HG03159 (cell line): ENCODE data around the gene ZYG11B.
"Not testable (repeated sequence)": the region's sequence is repeated elsewhere in the genome, so short reads cannot be mapped to it uniquely, and the experiment has no call there.

Experiments used
- ATAC-seq: cut with Tn5 transposase; IDR thresholded peaks from one replicate; pipeline ENCODE4 v1.9.1; 2021; ENCODE audit warnings: mild to moderate bottlenecking, moderate library complexity; ENCODE audit not compliant: unreplicated experiment

ZYG11B gene

GRCh38 chr1:52751589-52752483 is 25.6 kb downstream of the ZYG11B start:
- ATAC-seq = no peak

GRCh38 chr1:52752484-52752826 is 26.2 kb downstream of the ZYG11B start:
- no peak for ATAC-seq

- no peak for ATAC-seq
Observed at GRCh38 chr1:52753169-52753568, 26.9 kb downstream of the ZYG11B start.

DNA sequence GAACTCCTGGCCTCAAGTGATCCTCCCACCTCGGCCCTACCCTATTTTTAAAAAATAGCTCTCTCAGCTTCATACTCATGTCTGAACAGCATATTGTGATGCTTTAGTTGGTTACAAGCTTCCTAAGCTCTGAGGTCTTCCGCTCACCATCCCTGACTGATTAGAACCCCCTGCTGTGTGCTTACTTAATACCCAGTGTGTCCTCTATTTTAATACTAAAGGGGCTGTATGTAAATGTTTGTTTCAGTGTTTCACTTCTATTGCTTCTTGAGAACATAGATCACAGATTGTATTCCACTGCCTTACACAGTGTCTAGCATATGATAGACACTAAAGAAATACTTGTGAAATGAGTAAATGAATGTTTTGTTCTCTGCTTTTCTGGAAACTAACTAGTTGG is 29.8 kb downstream of the ZYG11B start:
- no peak for ATAC-seq

- ATAC-seq = no peak
Observed at GRCh38 chr1:52759908-52760307, 33.7 kb downstream of the ZYG11B start.

DNA sequence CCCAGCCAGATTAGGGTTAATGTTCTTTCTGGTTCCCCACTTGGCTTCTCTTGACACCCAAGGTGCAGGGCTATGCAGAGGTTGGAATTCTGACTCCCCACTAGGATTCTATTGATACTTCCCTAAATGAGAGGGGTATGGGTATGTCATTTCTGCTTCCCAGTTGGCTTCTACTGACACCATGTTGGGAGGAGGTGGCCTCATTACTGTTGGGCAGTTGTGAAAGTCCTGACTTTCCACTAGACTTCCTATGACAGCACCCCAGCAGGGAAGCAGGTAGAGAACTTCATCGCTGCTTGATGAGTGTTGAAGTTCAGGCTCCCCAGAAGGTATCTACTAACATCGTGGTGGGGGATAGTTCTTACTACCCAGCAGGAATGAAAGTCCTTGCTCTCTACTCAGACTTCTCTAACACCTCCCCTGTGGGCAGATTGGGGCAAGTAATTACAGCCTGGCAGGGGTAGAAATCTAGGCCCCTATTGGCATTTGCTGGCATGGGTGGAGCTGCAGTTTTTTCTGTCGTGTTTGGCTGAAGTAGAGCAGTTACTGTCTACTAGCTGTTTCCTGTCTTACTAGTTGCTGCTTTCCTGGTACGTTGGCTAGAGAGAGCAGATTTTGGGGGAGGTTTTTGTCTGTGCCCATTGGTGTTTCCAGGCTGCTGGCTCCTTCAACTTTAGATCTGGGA is 41.5 kb downstream of the ZYG11B start:
- no peak for ATAC-seq

- no peak for ATAC-seq
Observed at GRCh38 chr1:52769346-52770033, 43.2 kb downstream of the ZYG11B start.

DNA sequence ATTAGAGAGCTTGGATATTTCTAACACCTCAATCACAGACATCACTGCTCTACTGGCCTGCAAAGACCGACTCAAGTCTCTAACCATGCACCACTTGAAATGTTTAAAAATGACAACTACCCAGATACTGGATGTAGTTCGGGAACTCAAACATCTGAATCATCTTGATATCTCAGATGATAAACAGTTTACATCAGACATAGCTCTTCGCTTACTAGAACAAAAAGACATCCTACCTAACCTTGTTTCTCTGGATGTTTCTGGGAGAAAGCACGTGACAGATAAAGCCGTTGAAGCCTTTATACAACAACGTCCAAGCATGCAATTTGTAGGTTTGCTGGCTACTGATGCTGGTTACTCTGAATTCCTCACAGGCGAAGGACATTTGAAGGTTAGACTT is 45.1 kb downstream of the ZYG11B start:
- ATAC-seq = no peak

GRCh38 chr1:52786148-52786547 is 59.9 kb downstream of the ZYG11B start:
- ATAC-seq = no peak

- ATAC-seq = not testable (repeated sequence)
Observed at GRCh38 chr1:52790429-52790828, 64.2 kb downstream of the ZYG11B start.

DNA sequence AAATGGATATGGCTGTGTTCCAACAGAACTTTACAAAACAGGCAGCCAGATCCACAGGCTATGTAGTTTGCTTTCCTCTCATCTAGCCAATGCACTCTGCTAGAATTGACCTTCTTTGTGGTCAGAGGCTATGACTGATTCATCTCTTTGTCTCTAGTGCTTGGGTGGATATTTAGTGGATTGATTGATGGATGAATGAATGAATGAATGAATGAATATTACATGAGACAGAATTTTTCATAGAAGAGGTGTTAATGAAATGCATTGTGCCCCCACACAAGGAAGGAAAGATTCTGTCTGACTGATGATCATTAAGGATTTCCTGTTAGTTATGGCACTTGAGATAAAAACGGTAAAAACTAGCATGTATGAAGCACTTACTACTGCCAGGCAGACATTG is 65.8 kb downstream of the ZYG11B start:
- no peak for ATAC-seq

- ATAC-seq = not testable (repeated sequence)
Observed at GRCh38 chr1:52793717-52794116, 67.5 kb downstream of the ZYG11B start.

DNA sequence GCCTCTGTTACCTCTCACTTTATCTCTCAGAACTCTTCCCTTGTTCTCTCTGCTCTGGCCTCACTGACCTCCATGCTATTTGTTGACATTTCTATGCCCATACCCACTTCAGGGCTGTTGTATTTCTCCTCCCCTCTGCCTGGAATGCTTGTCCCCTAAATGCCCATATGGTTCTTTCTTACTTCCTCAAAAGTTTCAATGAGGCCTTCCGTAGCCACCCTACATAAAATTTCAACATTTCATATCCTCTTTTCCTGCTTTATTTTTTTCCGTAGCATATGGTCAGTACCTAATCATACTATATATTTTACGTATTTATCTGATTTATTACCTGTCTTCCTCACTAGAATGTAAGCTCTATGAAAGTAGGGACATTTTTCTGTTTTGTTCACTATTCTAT is 69.2 kb downstream of the ZYG11B start:
- ATAC-seq = no peak

- ATAC-seq = no peak
Observed at GRCh38 chr1:52798331-52798730, 72.1 kb downstream of the ZYG11B start.

DNA sequence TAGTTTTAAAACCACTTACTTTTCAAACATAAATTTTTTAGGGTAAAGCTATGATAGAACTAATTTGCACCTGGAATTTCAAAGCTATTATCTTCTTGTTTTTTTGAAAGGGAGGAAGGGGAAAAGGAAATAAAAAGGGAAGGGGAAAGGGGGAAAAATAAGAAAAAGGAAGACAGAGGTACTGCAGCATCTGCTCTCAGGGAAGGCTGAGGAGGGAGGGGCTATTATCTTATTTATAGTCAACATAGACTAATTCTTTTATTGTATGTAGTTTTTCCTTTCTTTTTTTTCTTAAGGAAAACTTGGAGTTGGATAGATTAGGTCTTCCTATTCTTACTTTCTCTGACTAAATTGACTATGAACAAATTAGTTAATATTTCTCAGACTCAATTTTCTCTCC is 74.8 kb downstream of the ZYG11B start:
- no peak for ATAC-seq

DNA sequence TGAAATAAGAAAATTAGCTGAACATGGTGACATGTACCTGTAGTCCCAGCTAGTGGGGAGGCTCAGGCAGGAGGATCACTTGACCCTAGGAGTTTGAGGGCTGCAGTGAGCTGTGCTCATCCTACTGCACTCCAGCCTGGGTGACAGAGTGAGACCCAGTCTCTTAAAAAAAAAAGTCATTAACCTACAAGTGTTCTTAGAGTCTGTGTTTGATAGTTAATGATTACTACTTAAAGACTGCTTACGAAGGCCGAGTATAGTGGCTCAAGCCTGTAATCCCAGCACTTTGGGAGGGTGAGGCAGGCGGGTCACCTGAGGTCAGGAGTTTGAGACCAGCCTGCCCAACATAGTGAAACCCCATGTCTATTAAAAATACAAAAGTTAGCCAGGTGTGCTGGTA is 77.8 kb downstream of the ZYG11B start:
- ATAC-seq = not testable (repeated sequence)

DNA sequence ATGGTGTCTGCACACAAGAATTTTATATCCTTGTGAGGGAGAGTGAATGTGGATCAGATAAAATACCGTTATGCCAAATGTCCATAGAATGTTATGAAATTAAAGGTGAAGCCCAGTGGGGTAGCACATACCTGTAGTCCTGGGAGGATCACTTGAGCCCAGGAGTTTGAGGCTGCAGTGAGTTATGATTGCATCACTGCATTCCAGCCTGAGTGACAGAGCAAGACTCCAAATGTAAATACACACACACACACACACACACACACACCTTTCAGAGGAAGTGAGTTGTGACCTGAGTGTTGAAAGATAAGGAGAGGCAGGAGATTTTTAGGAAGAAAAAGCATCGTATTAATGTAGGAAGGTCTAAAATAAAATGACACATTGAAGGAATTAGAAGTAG is 88.2 kb downstream of the ZYG11B start:
- no peak for ATAC-seq

DNA sequence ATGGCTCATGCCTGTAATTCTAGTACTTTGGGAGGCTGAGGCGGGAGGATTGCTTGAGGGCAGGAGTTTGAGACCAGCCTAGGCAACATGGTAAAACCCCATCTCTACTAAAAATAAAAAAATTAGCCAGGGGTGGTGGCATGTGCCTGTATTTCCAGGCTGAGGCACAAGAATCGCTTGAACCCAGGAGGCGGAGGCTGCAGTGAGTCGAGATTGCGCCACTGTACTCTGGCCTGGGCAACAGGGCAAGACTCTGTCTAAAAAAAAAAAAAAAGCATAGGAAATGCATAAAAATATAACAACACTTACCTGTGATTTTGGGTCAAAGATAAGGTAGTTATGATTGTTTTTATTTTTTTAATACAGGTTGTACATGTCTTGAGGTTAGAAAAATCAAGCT is 94.6 kb downstream of the ZYG11B start:
- not testable (repeated sequence) for ATAC-seq

- no peak for ATAC-seq
Observed at GRCh38 chr1:52825868-52826267, 99.6 kb downstream of the ZYG11B start.

- no peak for ATAC-seq
Observed at GRCh38 chr1:52834798-52835197, 108.5 kb downstream of the ZYG11B start.

DNA sequence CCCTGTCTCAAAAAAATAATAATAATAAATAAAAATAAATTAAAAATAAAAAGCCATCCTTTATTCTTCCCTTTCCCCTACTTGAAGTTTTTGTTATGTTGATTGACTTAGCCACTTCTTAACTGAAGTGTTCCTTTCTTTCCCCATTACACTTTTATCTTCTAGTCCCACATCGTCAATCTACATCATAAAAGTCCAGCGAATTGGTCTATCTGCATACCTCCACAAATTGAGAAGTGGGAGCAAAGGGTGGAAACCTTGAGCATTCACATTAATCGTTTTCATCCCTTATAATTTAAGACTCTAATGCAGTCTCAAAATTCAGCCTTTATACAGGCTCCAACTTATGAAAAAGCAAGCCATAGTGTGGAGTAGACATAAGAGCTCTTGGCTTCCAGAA is 109.8 kb downstream of the ZYG11B start:
- ATAC-seq = no peak

- not testable (repeated sequence) for ATAC-seq
Observed at GRCh38 chr1:52839175-52839574, 112.9 kb downstream of the ZYG11B start.
